NCI-H2196 treated with DMSO at 0.1 percent for 48 hours (cell line): Measurements from ENCODE around the gene PIKFYVE.
"Not testable (repeated sequence)": the region's sequence is repeated elsewhere in the genome, so short reads cannot be mapped to it uniquely, and the experiment has no call there.

Experiments used
- DNase-seq: peaks from one replicate; lab custom pipeline; 2025; ENCODE audit not compliant: unreplicated experiment; lab: John Stamatoyannopoulos, UW

Gene PIKFYVE

GRCh38 chr2:208254118-208254870, 11.8 kb upstream of the PIKFYVE start:
- peak; percentile 61 for DNase-seq

- peak; percentile 83 for DNase-seq
Measured at GRCh38 chr2:208254871-208255556, 11.0 kb upstream of the PIKFYVE start, which contains the start of gene IDH1. Gene IDH1 (minus strand): TSS chr2:208255071. CDS start chr2:208251551, 3,520 bp downstream.

- no peak for DNase-seq
Measured at GRCh38 chr2:208255557-208256106, 10.4 kb upstream of the PIKFYVE start.

GRCh38 chr2:208256192-208256782, 9.8 kb upstream of the PIKFYVE start:
- DNase-seq, result no peak

- not testable (repeated sequence) for DNase-seq
Measured at GRCh38 chr2:208256849-208257813, 8.9 kb upstream of the PIKFYVE start.

GRCh38 chr2:208265371-208265800, 669 bp upstream of the PIKFYVE start:
- peak; percentile 2 for DNase-seq

GRCh38 chr2:208266553-208266893, 468 bp downstream of the PIKFYVE start:
- no peak for DNase-seq

- DNase-seq, result no peak
Measured at GRCh38 chr2:208266936-208267335, 881 bp downstream of the PIKFYVE start.

GRCh38 chr2:208267526-208267925, 1.5 kb downstream of the PIKFYVE start:
- DNase-seq, result not testable (repeated sequence)

GRCh38 chr2:208268156-208268952, 2.3 kb downstream of the PIKFYVE start:
- no peak for DNase-seq

GRCh38 chr2:208269091-208269490, 3.0 kb downstream of the PIKFYVE start:
- DNase-seq, result no peak

- DNase-seq, result no peak
Measured at GRCh38 chr2:208274748-208275147, 8.7 kb downstream of the PIKFYVE start.

- DNase-seq, result no peak
Measured at GRCh38 chr2:208278549-208278948, 12.5 kb downstream of the PIKFYVE start.

- DNase-seq, result no peak
Measured at GRCh38 chr2:208279236-208279635, 13.2 kb downstream of the PIKFYVE start.

GRCh38 chr2:208280234-208280633, 14.2 kb downstream of the PIKFYVE start:
- no peak for DNase-seq

- no peak for DNase-seq
Measured at GRCh38 chr2:208280933-208281332, 14.9 kb downstream of the PIKFYVE start.

GRCh38 chr2:208285853-208286252, 19.8 kb downstream of the PIKFYVE start:
- no peak for DNase-seq

- no peak for DNase-seq
Measured at GRCh38 chr2:208294482-208295024, 28.5 kb downstream of the PIKFYVE start.

- DNase-seq, result no peak
Measured at GRCh38 chr2:208295834-208296233, 29.8 kb downstream of the PIKFYVE start.
